GM12878 (cell line): ENCODE data around the gene TM9SF2. TPM values are rescaled to one million over a fixed set of nuclear protein-coding genes. Genes with fewer than 3 reads are reported as not detected.

Experiments
- ATAC-seq: fragments of 200-7000 bp; cut with Tn5 transposase; 3 replicates; pipeline ENCODE4 v1.9.1; 2020; ENCODE audit warnings: mild to moderate bottlenecking, moderate library complexity
- BruUV-seq: library from RNA; stranded (reverse); fragments of 400-500 nt; replicated peaks from 2 replicates; lab custom pipeline; 2021; lab: Mats Ljungman, UMichigan
- CTCF ChIA-PET: fragments of 300-600 bp; sonication (Branson Sonifier 250); formaldehyde crosslinking; extraction: SDS; loops from one replicate; lab custom pipeline; 2021; ENCODE audit warnings: inconsistent platforms; lab: Yijun Ruan, JAX
- POLR2A ChIA-PET: fragments of 350-600 bp; formaldehyde crosslinking; extraction: SDS; loops from one replicate; lab custom pipeline; 2021; ENCODE audit warnings: inconsistent platforms; lab: Charles Lee
- RAD21 ChIA-PET: fragments of 300-600 bp; sonication (Branson Sonifier 250); formaldehyde crosslinking; loops from one replicate; lab custom pipeline; 2023; ENCODE audit warnings: antibody characterized with exemption; ENCODE audit not compliant: unreplicated experiment; lab: Charles Lee
- SMC1A ChIA-PET: fragments of 300-600 bp; sonication (Branson Sonifier 250); formaldehyde crosslinking; loops from one replicate; lab custom pipeline; 2023; ENCODE audit not compliant: unreplicated experiment, uncharacterized antibody; lab: Charles Lee
- DNase-seq: peaks from one replicate; pipeline ENCODE4 v3.0.0-alpha.2; 2011; ENCODE audit warnings: low read depth, low spot score
- FAIRE-seq: peaks from 3 replicates; lab custom pipeline; 2011; peaks lifted over from hg19 to GRCh38; lab: Jason Lieb, UNC
- H2AFZ ChIP-seq: 2 replicates; pipeline ENCODE4 v1.6.0; 2011; ENCODE audit warnings: low read depth, low read length, control low read depth; ENCODE audit not compliant: control insufficient read depth
- H3K27ac ChIP-seq: 2 replicates; pipeline ENCODE4 v1.5.1; 2011; ENCODE audit warnings: control low read depth; ENCODE audit not compliant: control insufficient read depth, insufficient read depth
- H3K27me3 ChIP-seq, 2 experiments: replicated peaks in 1 of 2; 2 replicates each; pipeline versions ENCODE4 v1.6.0 to v1.6.1; 2011; ENCODE audit warnings: low read length in 1 of 2; ENCODE audit not compliant: control insufficient read depth in 2 of 2, insufficient read depth in 2 of 2
- H3K36me3 ChIP-seq, 2 experiments: 2 replicates each; pipeline ENCODE4 v1.5.1; 2011; ENCODE audit warnings: low read length in 1 of 2; ENCODE audit not compliant: control insufficient read depth in 2 of 2, insufficient read depth in 2 of 2
- H3K4me1 ChIP-seq: 2 replicates; pipeline ENCODE4 v1.6.1; 2011; ENCODE audit warnings: mild to moderate bottlenecking, low read length, moderate library complexity, mixed read lengths; ENCODE audit not compliant: control insufficient read depth, insufficient read depth
- H3K4me2 ChIP-seq: 2 replicates; pipeline ENCODE4 v1.6.0; 2011; ENCODE audit warnings: control low read depth; ENCODE audit not compliant: control insufficient read depth, insufficient read depth
- H3K4me3 ChIP-seq: fragments of 200-600 bp; sonication (generic); 2 replicates; pipeline ENCODE4 v1.5.1; 2016
- H3K79me2 ChIP-seq: 2 replicates; pipeline ENCODE4 v1.6.0; 2011; ENCODE audit warnings: low read length; ENCODE audit not compliant: control insufficient read depth, insufficient read depth
- H3K9ac ChIP-seq: 2 replicates; pipeline ENCODE4 v1.8.0; 2011; ENCODE audit warnings: low read length, control low read depth, mixed read lengths; ENCODE audit not compliant: control insufficient read depth, insufficient read depth
- H3K9me3 ChIP-seq: replicated peaks from 3 replicates; pipeline ENCODE4 v1.5.1; 2011; ENCODE audit warnings: mild to moderate bottlenecking, low read length; ENCODE audit not compliant: control insufficient read depth, insufficient read depth
- H4K20me1 ChIP-seq: 2 replicates; pipeline ENCODE4 v1.6.0; 2011; ENCODE audit not compliant: control insufficient read depth, insufficient read depth
- CREB1 ChIP-seq: IDR thresholded peaks from 2 replicates; pipeline ENCODE4 v1.6.1; 2012; ENCODE audit warnings: low read depth, mild to moderate bottlenecking, inconsistent platforms
- IRF5 ChIP-seq: fragments of 450-650 bp; IDR thresholded peaks from 2 replicates; pipeline ENCODE4 v1.6.1; 2017; ENCODE audit warnings: borderline replicate concordance
- MAX ChIP-seq: IDR thresholded peaks from 2 replicates; pipeline ENCODE4 v1.6.1; 2012; ENCODE audit warnings: low read depth, low read length, improper control_type of control experiment
- NFXL1 ChIP-seq: fragments of 450-650 bp; IDR thresholded peaks from 2 replicates; pipeline ENCODE4 v1.6.1; 2017; ENCODE audit warnings: antibody characterized with exemption, mild to moderate bottlenecking, borderline replicate concordance
- NR2C1 ChIP-seq: fragments of 450-650 bp; IDR thresholded peaks from 2 replicates; pipeline ENCODE4 v1.6.1; 2017; ENCODE audit warnings: antibody characterized with exemption, mild to moderate bottlenecking, moderate library complexity
- RBBP5 ChIP-seq: fragments of 200-600 bp; sonication (generic); conservative IDR thresholded peaks from 2 replicates; pipeline ENCODE4 v1.6.1; 2016
- RCOR1 ChIP-seq: conservative IDR thresholded peaks from 2 replicates; pipeline ENCODE4 v1.6.1; 2012; ENCODE audit warnings: low read depth, low read length, improper control_type of control experiment
- RUNX3 ChIP-seq: IDR thresholded peaks from 2 replicates; pipeline ENCODE4 v1.6.1; 2012; ENCODE audit warnings: low read length, inconsistent platforms
- WRNIP1 ChIP-seq: IDR thresholded peaks from 2 replicates; pipeline ENCODE4 v1.6.1; 2011; ENCODE audit warnings: low read depth, low read length, improper control_type of control experiment, borderline replicate concordance
- WGBS: methylation state at CpG from one replicate; pipeline ENCODE4 v1.1.6; 2016; ENCODE audit warnings: low lambda C conversion rate; ENCODE audit not compliant: insufficient replicate concordance, insufficient coverage; ENCODE audit errors: missing lambda C conversion rate; 5-methylcytosine and 5-hydroxymethylcytosine counted together
- in situ Hi-C: fragments of 300-500 bp; cut with MboI; formaldehyde crosslinking; loops from 9 replicates; pipeline ENCODE4 v1.14.3; 2018; ENCODE audit warnings: mixed read lengths
- intact Hi-C: fragments of 100-400 bp; cut with micrococcal nuclease; formaldehyde crosslinking; loops from one replicate; pipeline ENCODE4 v1.14.2; 2022; ENCODE audit not compliant: unreplicated experiment
- polyA plus RNA-seq, 11 experiments: library from polyadenylated mRNA; depleted of rRNA in 4 of 11; unstranded in 6 of 11; stranded (reverse) in 5 of 11; fragments of >200 nt; fragmentation: Nextera tagmentation in 4 of 11; fragmentation: Illumina TruSeq in 1 of 11; extraction: Ambion mirVana in 4 of 11; extraction: Trizol in 1 of 11; gene quantifications; 1 replicate in 1 of 11; 2 replicates in 10 of 11; pipeline versions ENCODE4 v1.2.1 to v1.2.3, GENCODE V29; 2011 to 2016; ENCODE audit warnings: inconsistent platforms in 2 of 11, missing spikeins in 2 of 11, low read depth in 1 of 11
- total RNA-seq, 4 experiments: library from RNA; depleted of rRNA in 3 of 4; stranded (reverse); fragments of >200 nt in 3 of 4; fragmentation: Illumina TruSeq in 1 of 4; extraction: Trizol in 1 of 4; gene quantifications; 2 replicates each; pipeline versions ENCODE4 v1.2.1 to v1.2.3, GENCODE V29; 2013 to 2021
- TF ChIP-seq, protein P1 (sequence below): IDR thresholded peaks from 2 replicates; pipeline ENCODE4 v1.6.1; 2011; ENCODE audit warnings: mild to moderate bottlenecking, low read depth, low read length, moderate library complexity; ENCODE audit not compliant: insufficient replicate concordance
- TF ChIP-seq, protein P2 (sequence below): IDR thresholded peaks from 2 replicates; pipeline ENCODE4 v1.6.1; 2012; ENCODE audit warnings: low read depth, low read length, improper control_type of control experiment

The TM9SF2 gene
- total and polyA plus RNA-seq, 10 of the 15 experiments (the other 5 are each of a cell fraction or from before 2014, with no cell fraction given): 34.6 to 128 (median 79.2) TPM

DNA sequence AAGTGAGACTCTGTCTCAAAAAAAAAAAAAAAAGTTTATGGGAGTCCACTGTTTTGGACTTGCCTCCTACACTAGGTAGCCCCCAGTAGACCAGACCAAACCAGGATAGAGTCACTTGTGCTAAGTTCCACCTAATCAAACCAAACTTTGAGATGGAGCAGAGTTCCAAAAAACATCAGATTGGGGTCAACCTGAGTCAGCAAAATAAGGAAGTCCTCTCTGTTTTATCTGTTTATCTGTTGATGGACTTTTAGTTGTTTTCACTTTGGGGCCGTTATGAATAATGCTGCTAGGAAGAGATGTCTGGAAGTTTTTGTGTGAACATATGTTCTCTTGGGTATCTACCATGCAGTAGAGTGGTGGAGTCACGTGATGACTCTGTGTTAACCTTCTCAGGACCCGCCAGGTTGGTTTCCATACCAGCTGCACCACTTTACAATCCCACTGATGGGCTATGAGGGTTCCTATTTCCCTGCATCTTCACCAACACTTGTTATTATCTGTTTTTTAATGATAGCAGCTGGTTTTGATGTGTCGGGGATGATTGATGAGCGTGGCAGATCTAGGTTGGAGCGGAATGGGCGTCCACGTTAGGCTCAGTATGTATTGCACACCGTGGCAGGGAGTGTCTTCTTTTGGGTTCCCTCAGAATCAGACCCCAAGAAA is 46.6 kb upstream of the TM9SF2 start:
- DNase-seq (no peak), ATAC-seq (no peak), FAIRE-seq (no peak)
- Histone ChIP-seq H3K4me2 (no peak overlapping the region), H3K27ac (no peak overlapping the region), H3K27me3 (no peaks in the 10 kb centered on the region), H3K36me3 (no peaks in the 10 kb centered on the region), H3K4me3 (no peak overlapping the region), H2AFZ (no peak overlapping the region), H4K20me1 (no peaks in the 10 kb centered on the region), H3K9ac (no peak overlapping the region), H3K79me2 (no peaks in the 10 kb centered on the region), H3K9me3 (peaks cover 3% of the 10 kb centered on the region; the same call in 2 of the 3 replicates), H3K4me1 (no peaks in the 10 kb centered on the region; the same call in 1 of the 2 replicates)
- POLR2A ChIA-PET: no interaction called here
- RAD21 ChIA-PET: no interaction called here
- intact Hi-C loops (no loop called here), in situ Hi-C loops (no loop called here)
- no TSS peak for BruUV-seq
- TF ChIP-seq WRNIP1 (no peak), NFXL1 (no peak), RCOR1 (no peak)
- SMC1A ChIA-PET: no interaction called here
- CTCF ChIA-PET: no interaction called here
- WGBS: 38% methylated on average over 9 of the region's 9 CpGs

GRCh38 chr13:99459099-99459850 is 42.0 kb upstream of the TM9SF2 start:
- ChIA-PET RAD21 (no interaction called here), SMC1A (no interaction called here), POLR2A (no interaction called here), CTCF (interaction anchor here (0.7 kb wide), 1 partner anchor 46 kb away, joined by 4 read pairs; no protein-coding TSS in a partner anchor)
- H3K4me2 ChIP-seq: no peak overlapping the region
- H3K9ac ChIP-seq: no peak overlapping the region
- peaks cover 3% of the 10 kb centered on the region; the same call in 2 of the 3 replicates for H3K9me3 ChIP-seq
- in situ Hi-C loops (no loop called here), intact Hi-C loops (no loop called here)
- H3K27me3 ChIP-seq: no peaks in the 10 kb centered on the region
- FAIRE-seq (no peak), ATAC-seq (no peak), DNase-seq (no peak)
- H2AFZ ChIP-seq: no peak overlapping the region
- H3K4me3 ChIP-seq: no peak overlapping the region
- no peaks in the 10 kb centered on the region for H3K79me2 ChIP-seq
- no peak overlapping the region for H3K27ac ChIP-seq
- no peaks in the 10 kb centered on the region for H4K20me1 ChIP-seq
- no TSS peak for BruUV-seq
- 67% methylated on average over 10 of the region's 10 CpGs for WGBS
- H3K36me3 ChIP-seq: no peaks in the 10 kb centered on the region
- no peaks in the 10 kb centered on the region for H3K4me1 ChIP-seq
- TF ChIP-seq IRF5 (no peak), RUNX3 (no peak), RBBP5 (no peak), MAX (no peak), CREB1 (no peak), NR2C1 (no peak)
- TF ChIP-seq, protein P1, sequence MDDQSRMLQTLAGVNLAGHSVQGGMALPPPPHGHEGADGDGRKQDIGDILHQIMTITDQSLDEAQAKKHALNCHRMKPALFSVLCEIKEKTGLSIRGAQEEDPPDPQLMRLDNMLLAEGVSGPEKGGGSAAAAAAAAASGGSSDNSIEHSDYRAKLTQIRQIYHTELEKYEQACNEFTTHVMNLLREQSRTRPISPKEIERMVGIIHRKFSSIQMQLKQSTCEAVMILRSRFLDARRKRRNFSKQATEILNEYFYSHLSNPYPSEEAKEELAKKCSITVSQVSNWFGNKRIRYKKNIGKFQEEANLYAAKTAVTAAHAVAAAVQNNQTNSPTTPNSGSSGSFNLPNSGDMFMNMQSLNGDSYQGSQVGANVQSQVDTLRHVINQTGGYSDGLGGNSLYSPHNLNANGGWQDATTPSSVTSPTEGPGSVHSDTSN: no peak
- TF ChIP-seq, protein P2, sequence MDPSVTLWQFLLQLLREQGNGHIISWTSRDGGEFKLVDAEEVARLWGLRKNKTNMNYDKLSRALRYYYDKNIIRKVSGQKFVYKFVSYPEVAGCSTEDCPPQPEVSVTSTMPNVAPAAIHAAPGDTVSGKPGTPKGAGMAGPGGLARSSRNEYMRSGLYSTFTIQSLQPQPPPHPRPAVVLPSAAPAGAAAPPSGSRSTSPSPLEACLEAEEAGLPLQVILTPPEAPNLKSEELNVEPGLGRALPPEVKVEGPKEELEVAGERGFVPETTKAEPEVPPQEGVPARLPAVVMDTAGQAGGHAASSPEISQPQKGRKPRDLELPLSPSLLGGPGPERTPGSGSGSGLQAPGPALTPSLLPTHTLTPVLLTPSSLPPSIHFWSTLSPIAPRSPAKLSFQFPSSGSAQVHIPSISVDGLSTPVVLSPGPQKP: no peak
